GM18526 (cell line): ENCODE measurements around the gene ZDHHC14.

Experiments used
- POLR2A ChIP-seq: IDR thresholded peaks from 3 replicates; pipeline ENCODE4 v1.6.1; 2011; ENCODE audit not compliant: insufficient read length; ENCODE audit errors: extremely low read depth

Gene ZDHHC14

GRCh38 chr6:157699777-157700636 is 319.0 kb downstream of the ZDHHC14 start:
- TF ChIP-seq POLR2A, result no peak

GRCh38 chr6:157706883-157707282 is 325.9 kb downstream of the ZDHHC14 start:
- no peak for TF ChIP-seq POLR2A

DNA sequence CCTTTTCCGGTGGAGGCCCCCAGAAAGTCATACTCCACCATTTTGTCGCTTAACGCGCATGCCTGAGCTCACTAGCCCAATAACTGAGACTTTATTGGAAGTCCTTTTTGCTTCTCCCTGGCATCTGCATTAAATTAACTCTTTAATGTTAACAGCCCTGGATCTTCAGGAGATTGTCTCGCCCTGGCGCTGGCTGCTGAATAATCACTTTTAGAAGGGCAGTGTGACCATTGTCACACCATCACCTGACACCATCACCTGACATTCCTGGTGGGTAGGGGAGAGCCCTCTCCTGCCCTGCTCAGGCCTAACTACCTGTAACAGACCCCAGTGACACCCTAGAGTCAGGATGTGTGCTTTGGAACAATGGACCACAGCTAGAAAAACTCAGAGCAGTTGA is 326.6 kb downstream of the ZDHHC14 start:
- no peak for TF ChIP-seq POLR2A

GRCh38 chr6:157708239-157708638 is 327.2 kb downstream of the ZDHHC14 start:
- no peak for TF ChIP-seq POLR2A

GRCh38 chr6:157708933-157709332 is 327.9 kb downstream of the ZDHHC14 start:
- TF ChIP-seq POLR2A, result no peak

GRCh38 chr6:157709555-157709954 is 328.6 kb downstream of the ZDHHC14 start:
- TF ChIP-seq POLR2A, result no peak

GRCh38 chr6:157710604-157711003 is 329.6 kb downstream of the ZDHHC14 start:
- TF ChIP-seq POLR2A, result no peak

GRCh38 chr6:157711060-157711459 is 330.1 kb downstream of the ZDHHC14 start:
- TF ChIP-seq POLR2A, result no peak

- no peak for TF ChIP-seq POLR2A
Measured at GRCh38 chr6:157712585-157713295, 331.8 kb downstream of the ZDHHC14 start.

GRCh38 chr6:157713451-157714152 is 332.6 kb downstream of the ZDHHC14 start:
- no peak for TF ChIP-seq POLR2A

DNA sequence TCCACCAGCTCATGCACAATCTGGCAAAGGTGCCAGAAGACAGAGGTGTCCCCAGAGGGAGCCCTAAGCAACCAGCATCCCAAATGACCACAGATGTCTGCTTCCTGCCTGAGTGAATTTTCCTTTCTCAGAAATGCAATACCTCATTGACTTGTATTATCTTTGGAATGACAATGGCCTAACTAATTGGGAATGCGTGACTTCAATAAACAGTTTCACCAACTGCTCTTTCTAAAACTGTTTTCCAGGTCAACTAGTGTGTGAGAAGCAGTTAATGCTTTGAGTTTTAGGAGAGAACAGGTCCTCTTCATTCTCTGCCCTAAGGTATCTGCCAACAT is 333.1 kb downstream of the ZDHHC14 start:
- no peak for TF ChIP-seq POLR2A

GRCh38 chr6:157715728-157716164 is 334.8 kb downstream of the ZDHHC14 start:
- no peak for TF ChIP-seq POLR2A

DNA sequence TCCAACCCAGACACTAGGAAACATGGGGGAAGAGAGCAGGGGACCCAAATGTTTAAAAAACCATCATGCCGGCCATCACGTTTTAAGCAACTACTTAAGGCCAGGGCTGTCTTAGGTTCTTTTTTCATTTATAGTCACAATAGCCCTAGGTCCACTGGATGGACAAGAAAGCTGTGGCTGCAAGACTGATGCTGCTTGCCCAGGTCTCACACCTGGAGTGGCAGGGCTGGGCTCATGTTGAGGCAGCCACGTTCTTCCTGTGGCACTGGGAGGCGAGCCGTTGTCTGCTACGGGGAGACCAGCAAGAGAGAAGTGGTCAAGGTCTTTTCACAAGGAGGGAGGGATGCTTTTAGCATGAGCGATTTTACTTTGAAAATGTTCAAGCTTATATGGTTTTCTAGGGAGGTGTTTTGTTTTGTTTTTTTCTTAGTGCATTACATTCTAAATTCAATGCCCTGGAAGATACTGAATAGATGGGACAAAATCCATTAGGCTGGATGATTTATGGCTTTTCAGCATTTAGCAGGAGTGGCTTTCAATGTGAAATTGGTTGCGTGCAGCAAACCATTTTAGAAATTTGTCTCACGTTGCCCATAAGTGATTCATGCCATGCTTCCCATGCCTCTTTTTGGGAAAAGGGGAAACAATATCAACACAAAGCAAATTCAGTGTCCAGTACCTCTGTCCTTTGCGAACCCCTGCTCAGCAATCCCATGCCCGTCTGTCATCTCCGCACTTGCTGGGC is 335.4 kb downstream of the ZDHHC14 start:
- no peak for TF ChIP-seq POLR2A

GRCh38 chr6:157717340-157717748 is 336.4 kb downstream of the ZDHHC14 start:
- no peak for TF ChIP-seq POLR2A

GRCh38 chr6:157718503-157719187 is 337.7 kb downstream of the ZDHHC14 start:
- TF ChIP-seq POLR2A, result no peak

GRCh38 chr6:157721426-157721825 is 340.4 kb downstream of the ZDHHC14 start:
- TF ChIP-seq POLR2A, result no peak
